Measurements from ENCODE around the gene TBX2.

DNA sequence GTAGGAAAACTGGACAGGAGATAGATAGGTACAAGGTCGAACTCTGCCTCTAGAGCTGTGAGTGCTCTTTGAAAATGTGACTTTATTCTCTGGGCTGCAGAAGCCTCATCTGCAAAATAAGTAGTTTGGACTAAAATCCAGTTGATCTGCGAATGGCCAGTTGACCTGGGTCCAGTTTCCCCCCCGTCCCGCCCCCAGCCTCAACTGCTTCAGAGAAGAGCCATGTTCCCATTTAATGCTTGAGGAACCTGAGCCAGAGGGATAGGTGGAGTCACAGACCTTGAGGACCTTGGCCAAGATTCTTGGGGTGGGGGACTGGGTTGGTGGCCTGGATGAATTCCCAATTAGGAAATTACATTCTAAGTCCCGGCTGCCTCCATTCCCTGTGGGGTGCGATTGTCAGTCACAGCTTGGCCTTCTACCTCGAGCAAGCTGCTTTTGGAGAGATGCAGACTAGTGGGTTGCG lies 14.1 kb downstream of the TBX2 start:
- no peak for TF ChIP-seq ATF7 (IDR thresholded peaks at IDR 0.05; ENCODE audit: low read depth)
- no peak for TF ChIP-seq RFX5 (IDR thresholded peaks at IDR 0.05; ENCODE audit: low read depth, low read length)
- TF ChIP-seq SREBF2 (IDR thresholded peaks at IDR 0.05; ENCODE audit: low read length), result no peak
- TF ChIP-seq, protein P1, sequence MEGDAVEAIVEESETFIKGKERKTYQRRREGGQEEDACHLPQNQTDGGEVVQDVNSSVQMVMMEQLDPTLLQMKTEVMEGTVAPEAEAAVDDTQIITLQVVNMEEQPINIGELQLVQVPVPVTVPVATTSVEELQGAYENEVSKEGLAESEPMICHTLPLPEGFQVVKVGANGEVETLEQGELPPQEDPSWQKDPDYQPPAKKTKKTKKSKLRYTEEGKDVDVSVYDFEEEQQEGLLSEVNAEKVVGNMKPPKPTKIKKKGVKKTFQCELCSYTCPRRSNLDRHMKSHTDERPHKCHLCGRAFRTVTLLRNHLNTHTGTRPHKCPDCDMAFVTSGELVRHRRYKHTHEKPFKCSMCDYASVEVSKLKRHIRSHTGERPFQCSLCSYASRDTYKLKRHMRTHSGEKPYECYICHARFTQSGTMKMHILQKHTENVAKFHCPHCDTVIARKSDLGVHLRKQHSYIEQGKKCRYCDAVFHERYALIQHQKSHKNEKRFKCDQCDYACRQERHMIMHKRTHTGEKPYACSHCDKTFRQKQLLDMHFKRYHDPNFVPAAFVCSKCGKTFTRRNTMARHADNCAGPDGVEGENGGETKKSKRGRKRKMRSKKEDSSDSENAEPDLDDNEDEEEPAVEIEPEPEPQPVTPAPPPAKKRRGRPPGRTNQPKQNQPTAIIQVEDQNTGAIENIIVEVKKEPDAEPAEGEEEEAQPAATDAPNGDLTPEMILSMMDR (IDR thresholded peaks at IDR 0.05 in 2 of 3, conservative IDR thresholded peaks at IDR 0.05 in 1 of 3; ENCODE audit: control insufficient read depth in 2 of 3, extremely low read depth in 1 of 3, insufficient read depth in 1 of 3, low read depth in 3 of 3, low read length in 3 of 3), result no peak
- no peak for TF ChIP-seq POLR2AphosphoS5 (IDR thresholded peaks at IDR 0.05; ENCODE audit: low read length)
